DND-41 (cell line): Measurements from ENCODE around the gene BRF1.

ENCODE experiments used
- ATAC-seq: fragments of 200-7000 bp; cut with Tn5 transposase; 3 replicates; pipeline ENCODE4 v1.9.1; 2021; ENCODE audit warnings: low read depth; ENCODE audit not compliant: insufficient read depth
- DNase-seq: peaks from one replicate; pipeline ENCODE4 v3.0.0-alpha.2; 2020
- H2AFZ ChIP-seq: 2 replicates; pipeline ENCODE4 v1.6.0; 2012; ENCODE audit warnings: low read depth, low read length
- H3K27ac ChIP-seq: 2 replicates; pipeline ENCODE4 v1.5.1; 2012; ENCODE audit warnings: low read length, inconsistent platforms
- H3K27me3 ChIP-seq: fragments of 200-600 bp; sonication (generic); 2 replicates; pipeline ENCODE4 v1.6.0; 2012; ENCODE audit warnings: low read length, mild to moderate bottlenecking, inconsistent platforms; ENCODE audit not compliant: insufficient read depth, poor library complexity
- H3K36me3 ChIP-seq: 2 replicates; pipeline ENCODE4 v1.5.1; 2012; ENCODE audit warnings: low read length, inconsistent platforms; ENCODE audit not compliant: insufficient read depth
- H3K4me1 ChIP-seq: 2 replicates; pipeline ENCODE4 v1.5.1; 2012; ENCODE audit warnings: mild to moderate bottlenecking, low read length; ENCODE audit not compliant: insufficient read depth
- H3K4me2 ChIP-seq: 2 replicates; pipeline ENCODE4 v1.6.0; 2012; ENCODE audit warnings: mild to moderate bottlenecking, moderate library complexity, low read length, inconsistent platforms; ENCODE audit not compliant: insufficient read depth
- H3K4me3 ChIP-seq, 2 experiments: fragments of 200-600 bp in 1 of 2; shearing (Covaris generic) in 1 of 2; 2 replicates each; pipeline ENCODE4 v1.5.1; 2012 to 2016; ENCODE audit warnings: inconsistent platforms in 2 of 2, low read length in 2 of 2, mild to moderate bottlenecking in 2 of 2, low read depth in 1 of 2, moderate library complexity in 1 of 2
- H3K79me2 ChIP-seq: 2 replicates; pipeline ENCODE4 v1.6.0; 2012; ENCODE audit warnings: low read length, inconsistent platforms; ENCODE audit not compliant: insufficient read depth
- H3K9ac ChIP-seq: 2 replicates; pipeline ENCODE4 v1.6.0; 2012; ENCODE audit warnings: low read depth, mild to moderate bottlenecking, inconsistent platforms, low read length, moderate library complexity
- H3K9me3 ChIP-seq: 2 replicates; pipeline ENCODE4 v1.5.1; 2012; ENCODE audit warnings: low read length, moderate library complexity, mild to moderate bottlenecking, inconsistent platforms; ENCODE audit not compliant: insufficient read depth, severe bottlenecking
- H4K20me1 ChIP-seq: 2 replicates; pipeline ENCODE4 v1.6.0; 2012; ENCODE audit warnings: low read length; ENCODE audit not compliant: insufficient read depth
- CTCF ChIP-seq: IDR thresholded peaks from 2 replicates; pipeline ENCODE4 v1.5.1; 2012; ENCODE audit warnings: borderline replicate concordance, low read length, moderate library complexity, mild to moderate bottlenecking; ENCODE audit not compliant: poor library complexity, severe bottlenecking; ENCODE audit errors: extremely low read depth
- EZH2 ChIP-seq: IDR thresholded peaks from 3 replicates; pipeline ENCODE4 v1.6.1; 2012; ENCODE audit warnings: borderline replicate concordance, low read depth, mild to moderate bottlenecking, moderate library complexity, low read length, inconsistent platforms; ENCODE audit not compliant: severe bottlenecking

Gene BRF1

GRCh38 chr14:105165134-105165704 is 135.6 kb downstream of the BRF1 start:
- no peak for DNase-seq

GRCh38 chr14:105163040-105163742 is 137.6 kb downstream of the BRF1 start:
- Histone ChIP-seq H3K4me2 (no peak overlapping the region), H3K4me3 (no peak overlapping the region), H4K20me1 (peaks cover 7% of the 10 kb centered on the region), H3K36me3 (no peaks in the 10 kb centered on the region), H3K9me3 (no peaks in the 10 kb centered on the region), H3K9ac (no peak overlapping the region), H3K79me2 (no peaks in the 10 kb centered on the region), H3K27ac (no peak overlapping the region), H3K27me3 (no peaks in the 10 kb centered on the region), H2AFZ (no peak overlapping the region), H3K4me1 (no peaks in the 10 kb centered on the region)
- DNase-seq (no peak), ATAC-seq (no peak)
- TF ChIP-seq EZH2 (no peak), CTCF (no peak)

More at GRCh38 chr14:105165134-105165704, 135.6 kb downstream of the BRF1 start:
- TF ChIP-seq EZH2 (no peak), CTCF (no peak)
- no peaks in the 10 kb centered on the region for H3K4me1 ChIP-seq
- no peak overlapping the region for H3K4me3 ChIP-seq
- no peak overlapping the region for H2AFZ ChIP-seq
- no peaks in the 10 kb centered on the region for H3K27me3 ChIP-seq
- H3K27ac ChIP-seq = no peak overlapping the region
- H3K9me3 ChIP-seq = no peaks in the 10 kb centered on the region
- H4K20me1 ChIP-seq = peaks cover 7% of the 10 kb centered on the region
- no peak overlapping the region for H3K9ac ChIP-seq
- no peaks in the 10 kb centered on the region for H3K79me2 ChIP-seq
- no peaks in the 10 kb centered on the region for H3K36me3 ChIP-seq
- H3K4me2 ChIP-seq = no peak overlapping the region
- ATAC-seq = peak; percentile 45

DNA sequence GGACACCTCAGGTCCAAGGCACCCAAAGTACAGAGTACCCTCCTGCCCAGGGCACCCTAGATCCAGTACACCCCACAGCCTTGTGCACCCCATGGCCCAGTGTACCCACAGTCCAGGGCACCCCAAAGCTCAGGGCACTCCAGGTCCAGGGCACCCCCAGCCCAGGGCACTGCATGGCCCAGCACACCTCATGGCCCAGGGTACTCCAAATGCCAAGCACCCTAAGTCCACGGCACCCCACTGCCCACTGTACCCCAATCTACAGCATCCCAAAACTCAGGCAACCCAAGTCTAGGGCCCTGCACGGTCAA is 138.2 kb downstream of the BRF1 start:
- Histone ChIP-seq H3K9me3 (no peaks in the 10 kb centered on the region), H3K4me2 (no peak overlapping the region), H4K20me1 (peaks cover 7% of the 10 kb centered on the region), H2AFZ (no peak overlapping the region), H3K9ac (no peak overlapping the region), H3K27me3 (no peaks in the 10 kb centered on the region), H3K27ac (no peak overlapping the region), H3K36me3 (no peaks in the 10 kb centered on the region), H3K4me3 (no peak overlapping the region), H3K4me1 (no peaks in the 10 kb centered on the region), H3K79me2 (no peaks in the 10 kb centered on the region)
- no peak for TF ChIP-seq CTCF
- TF ChIP-seq EZH2 = no peak
- ATAC-seq (no peak; the same call in 2 of the 3 replicates), DNase-seq (no peak)
